PFSK-1 (cell line): ENCODE data around the gene DNAJC10.

Experiments used
- FOXP2 ChIP-seq: optimal IDR thresholded peaks from 2 replicates; pipeline ENCODE3; 2011; ENCODE audit warnings: borderline replicate concordance, control low read depth, inconsistent platforms; ENCODE audit not compliant: insufficient read depth; ENCODE audit errors: extremely low read length, extremely low read depth
- POLR2AphosphoS5 ChIP-seq: IDR thresholded peaks from 2 replicates; pipeline ENCODE4 v1.6.1; 2012; ENCODE audit warnings: low read depth, mild to moderate bottlenecking, control low read depth, low read length, moderate library complexity
- REST ChIP-seq, 2 experiments: IDR thresholded peaks; 2 replicates each; pipeline versions ENCODE4 v1.6.1 to v1.8.0; 2011 to 2012; ENCODE audit warnings: low read depth in 2 of 2, low read length in 2 of 2, control low read depth in 1 of 2, inconsistent platforms in 1 of 2, mild to moderate bottlenecking in 1 of 2, moderate library complexity in 1 of 2; ENCODE audit not compliant: insufficient read depth in 1 of 2
- SIN3A ChIP-seq: IDR thresholded peaks from 2 replicates; pipeline ENCODE4 v1.6.1; 2012; ENCODE audit warnings: mild to moderate bottlenecking, low read length, moderate library complexity, borderline replicate concordance; ENCODE audit not compliant: insufficient read depth
- TAF1 ChIP-seq: IDR thresholded peaks from 2 replicates; pipeline ENCODE4 v1.6.1; 2012; ENCODE audit warnings: low read length, control low read depth, borderline replicate concordance; ENCODE audit not compliant: insufficient read depth

Gene DNAJC10

GRCh38 chr2:182824056-182824766, 108.2 kb downstream of the DNAJC10 start:
- TF ChIP-seq POLR2AphosphoS5 (no peak), FOXP2 (no peak), REST (IDR thresholded peaks at IDR 0.05; ENCODE audit: insufficient read depth in 1 of 2, low read depth in 2 of 2, low read length in 2 of 2) (no peak), SIN3A (no peak), TAF1 (no peak)

- no peak for TF ChIP-seq FOXP2
These were observed 108.7 kb downstream of the DNAJC10 start for GRCh38 chr2:182824767-182825158.

- TF ChIP-seq SIN3A (no peak), POLR2AphosphoS5 (no peak)
These were observed 110.0 kb downstream of the DNAJC10 start for GRCh38 chr2:182826064-182826463.

GRCh38 chr2:182826496-182826895, 110.4 kb downstream of the DNAJC10 start:
- TF ChIP-seq SIN3A: no peak
- no peak for TF ChIP-seq FOXP2
- TF ChIP-seq REST (IDR thresholded peaks at IDR 0.05; ENCODE audit: insufficient read depth in 1 of 2, low read depth in 2 of 2, low read length in 2 of 2): no peak
- TF ChIP-seq POLR2AphosphoS5: no peak
- TF ChIP-seq TAF1: no peak

GRCh38 chr2:182827182-182827879, 111.3 kb downstream of the DNAJC10 start:
- no peak for TF ChIP-seq FOXP2
- no peak for TF ChIP-seq REST (IDR thresholded peaks at IDR 0.05; ENCODE audit: insufficient read depth in 1 of 2, low read depth in 2 of 2, low read length in 2 of 2)
- no peak for TF ChIP-seq TAF1
- TF ChIP-seq POLR2AphosphoS5: no peak
- no peak for TF ChIP-seq SIN3A

GRCh38 chr2:182831101-182831500, 115.0 kb downstream of the DNAJC10 start:
- TF ChIP-seq SIN3A (no peak), REST (IDR thresholded peaks at IDR 0.05; ENCODE audit: insufficient read depth in 1 of 2, low read depth in 2 of 2, low read length in 2 of 2) (no peak), FOXP2 (no peak), POLR2AphosphoS5 (no peak), TAF1 (no peak)
